GM18907 (cell line): ENCODE data around the gene CNTN4.

Source experiments
- ATAC-seq: cut with Tn5 transposase; IDR thresholded peaks from one replicate; pipeline ENCODE4 v1.9.1; 2021; ENCODE audit warnings: mild to moderate bottlenecking, moderate library complexity; ENCODE audit not compliant: unreplicated experiment

The CNTN4 gene

DNA sequence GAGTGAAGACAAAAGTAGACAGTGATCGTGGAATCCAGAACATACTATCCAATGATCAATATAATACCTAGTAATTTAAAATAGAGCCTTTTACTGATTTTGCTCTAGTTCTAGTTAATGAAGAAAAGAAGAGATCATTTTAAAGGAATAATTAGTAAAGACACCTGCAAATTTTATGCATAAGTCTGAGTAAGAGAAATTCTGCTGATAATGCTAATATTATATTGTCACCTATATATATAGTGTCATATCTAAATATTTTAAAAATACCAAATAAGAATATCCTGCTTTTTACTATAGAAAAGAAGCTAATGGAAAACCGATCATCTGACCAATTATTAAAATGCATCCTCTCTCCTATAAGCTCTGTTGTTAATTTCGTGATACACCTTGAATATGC lies 152.1 kb downstream of the CNTN4 start:
- ATAC-seq: no peak

DNA sequence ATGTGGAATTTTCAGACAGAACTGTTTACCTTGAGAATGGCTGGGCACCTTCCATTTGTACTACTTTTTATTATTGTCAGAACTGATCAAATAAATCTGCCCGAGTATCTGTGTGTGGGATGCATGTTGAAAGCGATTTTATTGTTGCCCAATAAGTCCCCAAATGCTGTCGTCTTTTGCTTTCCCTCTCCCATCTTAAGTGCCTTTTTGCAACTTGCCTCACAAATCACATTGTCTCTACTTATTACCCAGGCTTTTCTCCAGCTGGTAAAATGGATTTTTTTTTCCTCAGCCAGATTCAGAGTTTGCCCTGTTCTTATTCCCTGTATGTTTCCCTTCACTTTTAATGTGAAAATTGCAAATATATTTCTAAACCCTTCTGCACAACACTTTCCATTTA lies 163.1 kb downstream of the CNTN4 start:
- ATAC-seq: no peak

DNA sequence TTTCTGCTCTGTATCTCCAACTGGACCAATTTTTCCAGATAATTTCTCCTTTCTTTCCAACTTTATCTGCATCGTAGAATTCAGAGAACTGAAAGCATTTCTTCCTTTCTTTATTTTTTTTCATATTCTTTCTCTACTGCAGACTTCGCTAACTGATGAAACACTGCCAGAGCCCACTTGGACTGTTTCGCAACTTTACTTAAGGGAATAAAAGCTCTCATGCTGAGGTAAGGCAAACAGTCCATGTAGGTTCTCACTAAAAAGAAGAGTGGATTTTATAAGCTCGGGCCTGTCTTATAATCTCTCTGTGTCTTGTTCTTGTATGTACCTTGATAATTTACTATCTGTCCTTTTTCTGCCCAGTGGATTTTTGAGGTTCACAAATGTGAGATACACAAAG lies 163.5 kb downstream of the CNTN4 start:
- no peak for ATAC-seq

GRCh38 chr3:2266606-2267005 lies 167.9 kb downstream of the CNTN4 start:
- no peak for ATAC-seq

GRCh38 chr3:2268779-2269178 lies 170.1 kb downstream of the CNTN4 start:
- no peak for ATAC-seq

GRCh38 chr3:2274526-2274925 lies 175.9 kb downstream of the CNTN4 start:
- ATAC-seq: no peak

- no peak for ATAC-seq
Measured at GRCh38 chr3:2283818-2284217, 185.2 kb downstream of the CNTN4 start.

GRCh38 chr3:2300938-2301337 lies 202.3 kb downstream of the CNTN4 start:
- no peak for ATAC-seq

DNA sequence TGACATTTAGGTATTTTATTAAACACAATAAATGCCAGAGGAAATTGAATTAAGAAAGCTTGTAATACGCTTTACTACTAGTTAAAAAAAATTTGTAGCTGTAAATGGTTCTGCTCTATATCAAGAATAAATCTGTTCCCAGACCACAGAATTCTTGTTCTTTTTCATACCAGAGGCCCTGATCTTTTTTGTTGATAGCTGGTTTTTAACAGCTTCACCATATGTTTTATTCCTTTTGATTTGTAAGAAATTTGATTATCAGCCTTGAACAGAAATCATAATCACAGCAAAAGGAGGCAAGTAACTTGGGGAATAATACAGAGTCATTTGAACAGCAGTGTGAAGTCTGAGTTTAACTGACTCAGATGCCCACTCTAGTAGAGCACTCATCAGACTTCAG lies 202.7 kb downstream of the CNTN4 start:
- ATAC-seq: no peak

- no peak for ATAC-seq
Measured at GRCh38 chr3:2303566-2303965, 204.9 kb downstream of the CNTN4 start.

GRCh38 chr3:2311022-2311421 lies 212.4 kb downstream of the CNTN4 start:
- no peak for ATAC-seq

- ATAC-seq: no peak
Measured at GRCh38 chr3:2317521-2317920, 218.9 kb downstream of the CNTN4 start.

- ATAC-seq: no peak
Measured at GRCh38 chr3:2334921-2335320, 236.3 kb downstream of the CNTN4 start.

DNA sequence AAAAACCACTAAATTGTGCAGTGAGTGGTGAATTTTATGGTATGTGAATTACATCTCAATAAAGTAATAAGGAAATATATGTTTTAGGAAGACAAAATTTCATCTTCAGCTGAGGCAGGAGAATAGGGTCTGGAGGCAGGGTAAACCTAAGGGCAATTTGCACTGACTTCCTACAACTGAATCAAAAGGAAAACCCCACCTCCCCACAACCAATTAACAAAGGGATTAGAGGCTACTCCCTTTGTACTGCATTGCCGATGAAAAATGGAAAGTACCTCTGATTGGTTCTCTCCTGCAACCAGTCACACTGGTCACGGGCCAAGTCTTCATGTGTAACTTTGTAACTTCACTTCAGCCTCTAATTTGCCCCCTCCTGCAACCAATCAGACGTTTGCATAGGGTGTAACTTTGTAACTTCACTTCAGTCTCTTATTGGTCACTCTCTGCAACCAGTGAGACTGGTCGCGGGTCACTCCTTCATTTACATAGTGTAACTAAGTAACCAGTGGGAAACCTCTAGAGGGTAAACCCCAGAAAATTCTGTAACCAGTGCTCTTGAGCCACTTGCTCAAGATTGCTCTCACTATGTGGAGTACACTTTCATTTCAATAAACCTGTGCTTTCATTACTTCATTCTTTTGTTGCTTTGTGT lies 244.5 kb downstream of the CNTN4 start:
- no peak for ATAC-seq

DNA sequence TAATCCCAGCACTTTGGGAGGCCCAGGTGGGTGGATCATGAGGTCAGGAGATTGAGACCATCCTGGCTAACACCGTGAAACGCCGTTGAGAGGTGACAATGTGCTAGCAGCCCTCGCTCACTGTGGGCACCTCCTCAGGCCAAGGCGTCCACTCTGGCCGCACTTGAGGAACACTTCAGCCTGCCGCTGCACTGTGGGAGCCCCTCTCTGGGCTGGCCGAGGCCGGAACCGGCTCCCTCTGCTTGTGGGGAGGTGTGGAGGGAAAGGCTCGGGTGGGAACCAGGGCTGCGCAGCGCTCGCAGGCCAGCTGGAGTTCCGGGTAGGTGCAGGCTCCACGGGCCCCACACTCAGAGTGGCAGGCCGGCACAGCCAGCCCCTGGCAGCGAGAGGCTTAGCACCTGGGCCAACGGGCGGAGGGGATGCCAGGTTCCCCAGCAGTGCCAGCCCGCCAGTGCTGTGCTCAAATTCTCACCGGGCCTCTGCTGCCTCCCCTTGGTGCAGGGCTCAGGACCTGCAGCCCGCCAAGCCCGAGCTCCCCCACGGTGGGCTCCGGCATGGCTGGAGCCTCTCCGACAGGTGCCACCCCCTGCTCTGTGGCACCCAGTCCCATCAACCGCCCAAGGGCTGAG lies 253.6 kb downstream of the CNTN4 start:
- ATAC-seq: no peak

DNA sequence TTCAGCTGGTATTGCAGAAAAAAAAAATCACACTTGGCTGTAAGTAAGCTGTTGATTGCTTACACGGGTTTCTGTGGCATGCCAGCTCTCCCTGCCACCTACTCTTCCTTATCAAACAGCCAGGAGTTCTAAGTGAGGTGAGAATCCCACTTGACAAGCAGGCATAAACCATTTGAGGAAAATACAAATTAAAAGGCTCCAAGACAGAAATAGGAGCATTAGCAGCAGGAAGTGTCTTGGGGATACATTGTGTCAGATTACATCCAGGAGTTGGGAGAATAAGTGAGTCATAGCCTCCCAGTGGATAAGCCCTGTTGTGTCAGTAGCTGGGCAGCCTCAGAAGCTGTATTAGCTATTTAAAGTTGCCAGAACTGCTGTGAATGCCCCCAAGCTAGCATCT lies 256.0 kb downstream of the CNTN4 start:
- ATAC-seq: no peak

- ATAC-seq: no peak
Measured at GRCh38 chr3:2356298-2356950, 257.8 kb downstream of the CNTN4 start.

- no peak for ATAC-seq
Measured at GRCh38 chr3:2360815-2361214, 262.1 kb downstream of the CNTN4 start.

GRCh38 chr3:2362122-2362521 lies 263.5 kb downstream of the CNTN4 start:
- no peak for ATAC-seq

DNA sequence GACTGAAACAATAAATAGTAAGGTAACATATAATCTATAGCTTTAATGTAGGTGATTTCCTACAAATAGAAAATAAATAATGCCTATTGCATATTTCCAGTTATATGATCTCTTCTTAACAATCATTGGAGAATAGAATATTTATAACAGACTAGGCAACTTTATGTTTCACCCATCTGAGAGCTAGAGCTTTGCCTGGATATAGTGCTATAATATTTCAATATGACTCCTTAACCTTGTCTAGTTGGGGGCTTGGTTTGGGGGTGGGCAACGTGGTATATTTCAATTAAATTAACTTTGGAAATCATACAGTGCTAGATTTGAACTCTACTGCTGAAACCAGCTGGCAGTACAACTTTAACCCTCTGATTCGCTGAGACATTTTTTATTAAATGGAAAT lies 265.2 kb downstream of the CNTN4 start:
- no peak for ATAC-seq

DNA sequence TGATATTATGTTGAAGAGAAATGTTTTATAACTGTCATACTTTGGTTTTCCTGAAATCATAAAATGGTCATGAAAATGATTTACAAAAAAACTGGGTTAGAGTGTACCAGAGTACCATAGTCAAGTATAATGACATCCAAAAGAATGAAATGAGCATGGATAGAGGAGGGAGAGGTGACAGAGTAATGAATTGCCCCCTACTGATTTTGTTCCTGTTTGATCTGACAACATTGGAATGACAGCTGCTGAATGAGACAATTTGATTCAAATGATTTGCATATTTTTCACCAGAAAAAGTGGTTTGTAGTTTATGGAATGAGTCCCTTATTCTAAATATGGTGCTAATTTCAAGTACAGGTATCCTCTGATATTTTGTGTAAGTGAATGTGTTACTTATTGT lies 271.7 kb downstream of the CNTN4 start:
- no peak for ATAC-seq

DNA sequence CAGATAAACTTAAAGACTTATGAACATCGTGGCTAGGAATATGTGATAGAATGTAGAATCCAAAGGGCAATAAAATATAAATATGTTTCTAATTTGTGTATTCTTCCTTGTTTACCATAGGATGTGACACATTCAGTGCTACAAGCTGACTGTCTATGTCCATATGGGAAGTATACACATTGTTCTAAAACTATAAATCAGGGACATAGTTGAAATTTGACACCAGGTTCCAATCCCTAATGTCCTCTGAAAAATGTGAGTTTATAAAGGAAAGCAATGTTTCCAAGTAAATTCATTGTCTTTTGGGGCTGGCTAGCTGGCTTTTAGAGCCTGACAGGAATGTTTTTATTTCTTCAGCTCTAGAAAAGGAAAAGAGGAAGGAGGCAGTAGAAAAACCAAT lies 273.6 kb downstream of the CNTN4 start:
- ATAC-seq: no peak
